ENCODE measurements around the gene PSAP. TPM values are rescaled to one million over a fixed set of nuclear protein-coding genes. Genes with fewer than 3 reads are reported as not detected.

PSAP gene
- total RNA-seq, 2 experiments from 2014 or later = 93.1 to 97.0 TPM

GRCh38 chr10:71815515-71816130, 35.4 kb downstream of the PSAP start:
- no peaks in the 10 kb centered on the region for H3K4me1 Mint-ChIP-seq
- peaks cover 9% of the 10 kb centered on the region for H3K36me3 Mint-ChIP-seq
- no peak for DNase-seq
- no peak overlapping the region for H3K4me3 Mint-ChIP-seq
- H3K27ac Mint-ChIP-seq = no peak overlapping the region
- H3K9me3 Mint-ChIP-seq = no peaks in the 10 kb centered on the region
- H3K27me3 Mint-ChIP-seq = no peaks in the 10 kb centered on the region

GRCh38 chr10:71814922-71815411, 36.1 kb downstream of the PSAP start:
- no peak for DNase-seq
- Mint-ChIP-seq H3K27me3 (no peaks in the 10 kb centered on the region), H3K27ac (no peak overlapping the region), H3K36me3 (peaks cover 8% of the 10 kb centered on the region), H3K4me1 (no peaks in the 10 kb centered on the region), H3K9me3 (no peaks in the 10 kb centered on the region), H3K4me3 (no peak overlapping the region)

GRCh38 chr10:71812913-71813590, 38.0 kb downstream of the PSAP start:
- no peaks in the 10 kb centered on the region for H3K4me1 Mint-ChIP-seq
- H3K27me3 Mint-ChIP-seq = no peaks in the 10 kb centered on the region
- DNase-seq = no peak
- no peak overlapping the region for H3K4me3 Mint-ChIP-seq
- no peak overlapping the region for H3K27ac Mint-ChIP-seq
- H3K36me3 Mint-ChIP-seq = no peaks in the 10 kb centered on the region
- no peaks in the 10 kb centered on the region for H3K9me3 Mint-ChIP-seq

GRCh38 chr10:71812016-71812912, 38.8 kb downstream of the PSAP start:
- H3K4me1 Mint-ChIP-seq = no peaks in the 10 kb centered on the region
- H3K27ac Mint-ChIP-seq = no peak overlapping the region
- H3K27me3 Mint-ChIP-seq = no peaks in the 10 kb centered on the region
- H3K9me3 Mint-ChIP-seq = no peaks in the 10 kb centered on the region
- H3K36me3 Mint-ChIP-seq = no peaks in the 10 kb centered on the region
- no peak overlapping the region for H3K4me3 Mint-ChIP-seq
- DNase-seq = peak; percentile 81

GRCh38 chr10:71811351-71811750, 39.7 kb downstream of the PSAP start:
- Mint-ChIP-seq H3K27me3 (no peaks in the 10 kb centered on the region), H3K4me3 (no peak overlapping the region), H3K9me3 (no peaks in the 10 kb centered on the region), H3K36me3 (no peaks in the 10 kb centered on the region), H3K4me1 (no peaks in the 10 kb centered on the region), H3K27ac (no peak overlapping the region)
- DNase-seq = no peak

- no peak overlapping the region for H3K4me3 Mint-ChIP-seq
- DNase-seq = no peak
- H3K9me3 Mint-ChIP-seq = no peaks in the 10 kb centered on the region
- no peaks in the 10 kb centered on the region for H3K36me3 Mint-ChIP-seq
- no peaks in the 10 kb centered on the region for H3K4me1 Mint-ChIP-seq
- no peaks in the 10 kb centered on the region for H3K27me3 Mint-ChIP-seq
- H3K27ac Mint-ChIP-seq = no peak overlapping the region
These were observed 40.9 kb downstream of the PSAP start for GRCh38 chr10:71810048-71810750.

GRCh38 chr10:71809628-71810027, 41.4 kb downstream of the PSAP start:
- DNase-seq = no peak

GRCh38 chr10:71807557-71808510, 43.2 kb downstream of the PSAP start:
- DNase-seq = no peak

More at GRCh38 chr10:71809628-71810027, 41.4 kb downstream of the PSAP start:
- Mint-ChIP-seq H3K36me3 (no peaks in the 10 kb centered on the region), H3K27me3 (no peaks in the 10 kb centered on the region), H3K27ac (no peak overlapping the region), H3K4me3 (no peak overlapping the region), H3K4me1 (no peaks in the 10 kb centered on the region), H3K9me3 (no peaks in the 10 kb centered on the region)

GRCh38 chr10:71806704-71807556, 44.1 kb downstream of the PSAP start:
- Mint-ChIP-seq H3K27me3 (no peaks in the 10 kb centered on the region), H3K36me3 (no peaks in the 10 kb centered on the region), H3K4me1 (no peaks in the 10 kb centered on the region), H3K4me3 (no peak overlapping the region), H3K27ac (no peak overlapping the region), H3K9me3 (no peaks in the 10 kb centered on the region)
- DNase-seq = no peak

More at GRCh38 chr10:71807557-71808510, 43.2 kb downstream of the PSAP start:
- H3K27ac Mint-ChIP-seq = no peak overlapping the region
- no peaks in the 10 kb centered on the region for H3K27me3 Mint-ChIP-seq
- H3K4me3 Mint-ChIP-seq = no peak overlapping the region
- H3K4me1 Mint-ChIP-seq = no peaks in the 10 kb centered on the region
- no peaks in the 10 kb centered on the region for H3K9me3 Mint-ChIP-seq
- H3K36me3 Mint-ChIP-seq = no peaks in the 10 kb centered on the region

GRCh38 chr10:71805776-71806703, 45.0 kb downstream of the PSAP start:
- Mint-ChIP-seq H3K9me3 (no peaks in the 10 kb centered on the region), H3K27me3 (no peaks in the 10 kb centered on the region), H3K36me3 (no peaks in the 10 kb centered on the region), H3K27ac (no peak overlapping the region), H3K4me1 (no peaks in the 10 kb centered on the region), H3K4me3 (no peak overlapping the region)
- no peak for DNase-seq

GRCh38 chr10:71804077-71804476, 47.0 kb downstream of the PSAP start:
- Mint-ChIP-seq H3K4me1 (no peaks in the 10 kb centered on the region), H3K4me3 (no peak overlapping the region), H3K27ac (no peak overlapping the region), H3K9me3 (no peaks in the 10 kb centered on the region), H3K27me3 (no peaks in the 10 kb centered on the region), H3K36me3 (no peaks in the 10 kb centered on the region)
- DNase-seq = no peak

- no peak for DNase-seq
- peaks cover 2% of the 10 kb centered on the region for H3K4me1 Mint-ChIP-seq
- no peaks in the 10 kb centered on the region for H3K9me3 Mint-ChIP-seq
These were observed 48.1 kb downstream of the PSAP start for GRCh38 chr10:71802715-71803488.

More at GRCh38 chr10:71802715-71803488, 48.1 kb downstream of the PSAP start:
- H3K36me3 Mint-ChIP-seq = no peaks in the 10 kb centered on the region
- H3K27me3 Mint-ChIP-seq = no peaks in the 10 kb centered on the region
- H3K4me3 Mint-ChIP-seq = no peak overlapping the region
- H3K27ac Mint-ChIP-seq = no peak overlapping the region

All from activated naive CD8-positive, alpha-beta T cell treated with anti-CD3 and anti-CD28 coated beads for 36 hours (primary cell).